Measurements from ENCODE around the gene ALPP.

DNA sequence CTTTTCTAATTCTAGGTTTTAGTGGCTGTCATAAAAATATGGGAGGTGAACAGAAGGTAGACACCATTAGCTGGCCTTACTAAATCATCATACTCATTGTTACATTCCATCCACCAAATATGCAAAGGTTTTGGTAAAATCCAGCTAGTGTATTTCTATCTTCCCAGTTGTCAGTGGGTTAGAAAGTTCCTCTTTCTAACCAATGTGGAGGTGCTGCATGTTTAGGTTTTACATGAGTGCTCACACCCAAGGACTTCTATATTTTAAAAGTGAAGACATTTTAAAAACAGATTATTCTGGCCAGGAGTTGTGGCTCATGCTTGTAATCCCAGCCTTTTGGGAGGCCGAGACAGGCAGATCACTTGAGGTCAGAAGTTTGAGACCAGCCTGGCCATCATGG is 5.9 kb downstream of the ALPP start:
- TF ChIP-seq, protein P1, sequence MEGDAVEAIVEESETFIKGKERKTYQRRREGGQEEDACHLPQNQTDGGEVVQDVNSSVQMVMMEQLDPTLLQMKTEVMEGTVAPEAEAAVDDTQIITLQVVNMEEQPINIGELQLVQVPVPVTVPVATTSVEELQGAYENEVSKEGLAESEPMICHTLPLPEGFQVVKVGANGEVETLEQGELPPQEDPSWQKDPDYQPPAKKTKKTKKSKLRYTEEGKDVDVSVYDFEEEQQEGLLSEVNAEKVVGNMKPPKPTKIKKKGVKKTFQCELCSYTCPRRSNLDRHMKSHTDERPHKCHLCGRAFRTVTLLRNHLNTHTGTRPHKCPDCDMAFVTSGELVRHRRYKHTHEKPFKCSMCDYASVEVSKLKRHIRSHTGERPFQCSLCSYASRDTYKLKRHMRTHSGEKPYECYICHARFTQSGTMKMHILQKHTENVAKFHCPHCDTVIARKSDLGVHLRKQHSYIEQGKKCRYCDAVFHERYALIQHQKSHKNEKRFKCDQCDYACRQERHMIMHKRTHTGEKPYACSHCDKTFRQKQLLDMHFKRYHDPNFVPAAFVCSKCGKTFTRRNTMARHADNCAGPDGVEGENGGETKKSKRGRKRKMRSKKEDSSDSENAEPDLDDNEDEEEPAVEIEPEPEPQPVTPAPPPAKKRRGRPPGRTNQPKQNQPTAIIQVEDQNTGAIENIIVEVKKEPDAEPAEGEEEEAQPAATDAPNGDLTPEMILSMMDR (IDR thresholded peaks at IDR 0.05; ENCODE audit: poor library complexity, severe bottlenecking): no peak
- no peak for TF ChIP-seq POLR2AphosphoS5 (IDR thresholded peaks at IDR 0.05)
- no peak for TF ChIP-seq RAD21 (conservative IDR thresholded peaks at IDR 0.05)
- no peak for TF ChIP-seq EZH2 (IDR thresholded peaks at IDR 0.05; ENCODE audit: borderline replicate concordance, insufficient read depth, low read length, poor library complexity, severe bottlenecking)
- no peak for TF ChIP-seq TAF1 (IDR thresholded peaks at IDR 0.05; ENCODE audit: low read depth)
- no peak for TF ChIP-seq SMC3 (conservative IDR thresholded peaks at IDR 0.05; ENCODE audit: poor library complexity)
- TF ChIP-seq, protein P2, sequence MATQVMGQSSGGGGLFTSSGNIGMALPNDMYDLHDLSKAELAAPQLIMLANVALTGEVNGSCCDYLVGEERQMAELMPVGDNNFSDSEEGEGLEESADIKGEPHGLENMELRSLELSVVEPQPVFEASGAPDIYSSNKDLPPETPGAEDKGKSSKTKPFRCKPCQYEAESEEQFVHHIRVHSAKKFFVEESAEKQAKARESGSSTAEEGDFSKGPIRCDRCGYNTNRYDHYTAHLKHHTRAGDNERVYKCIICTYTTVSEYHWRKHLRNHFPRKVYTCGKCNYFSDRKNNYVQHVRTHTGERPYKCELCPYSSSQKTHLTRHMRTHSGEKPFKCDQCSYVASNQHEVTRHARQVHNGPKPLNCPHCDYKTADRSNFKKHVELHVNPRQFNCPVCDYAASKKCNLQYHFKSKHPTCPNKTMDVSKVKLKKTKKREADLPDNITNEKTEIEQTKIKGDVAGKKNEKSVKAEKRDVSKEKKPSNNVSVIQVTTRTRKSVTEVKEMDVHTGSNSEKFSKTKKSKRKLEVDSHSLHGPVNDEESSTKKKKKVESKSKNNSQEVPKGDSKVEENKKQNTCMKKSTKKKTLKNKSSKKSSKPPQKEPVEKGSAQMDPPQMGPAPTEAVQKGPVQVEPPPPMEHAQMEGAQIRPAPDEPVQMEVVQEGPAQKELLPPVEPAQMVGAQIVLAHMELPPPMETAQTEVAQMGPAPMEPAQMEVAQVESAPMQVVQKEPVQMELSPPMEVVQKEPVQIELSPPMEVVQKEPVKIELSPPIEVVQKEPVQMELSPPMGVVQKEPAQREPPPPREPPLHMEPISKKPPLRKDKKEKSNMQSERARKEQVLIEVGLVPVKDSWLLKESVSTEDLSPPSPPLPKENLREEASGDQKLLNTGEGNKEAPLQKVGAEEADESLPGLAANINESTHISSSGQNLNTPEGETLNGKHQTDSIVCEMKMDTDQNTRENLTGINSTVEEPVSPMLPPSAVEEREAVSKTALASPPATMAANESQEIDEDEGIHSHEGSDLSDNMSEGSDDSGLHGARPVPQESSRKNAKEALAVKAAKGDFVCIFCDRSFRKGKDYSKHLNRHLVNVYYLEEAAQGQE (IDR thresholded peaks at IDR 0.05; ENCODE audit: borderline replicate concordance): no peak
- TF ChIP-seq EP300 (conservative IDR thresholded peaks at IDR 0.05; ENCODE audit: poor library complexity, severe bottlenecking): no peak

Measured in neural cell (in vitro differentiated cells).